LNCaP clone FGC (cell line): ENCODE results near the gene RAB35.
A peak's percentile ranks its signal among the peaks of the same experiment; 100 is the strongest.

ENCODE experiments used
- DNase-seq: peaks from one replicate; pipeline ENCODE4 v3.0.0-alpha.2; 2011; ENCODE audit warnings: low read depth
- H3K4me3 ChIP-seq: 2 replicates; pipeline ENCODE4 v1.5.1; 2011; ENCODE audit warnings: mild to moderate bottlenecking, low read depth, low read length, control low read depth
- CTCF ChIP-seq: IDR thresholded peaks from 2 replicates; pipeline ENCODE4 v1.5.1; 2012; ENCODE audit warnings: mild to moderate bottlenecking; ENCODE audit not compliant: control insufficient read depth, insufficient read depth; ENCODE audit errors: extremely low read depth

The RAB35 gene

GRCh38 chr12:120089796-120090195, 26.8 kb downstream of the RAB35 start:
- no peak for TF ChIP-seq CTCF
- DNase-seq = no peak
- H3K4me3 ChIP-seq = no peak overlapping the region

GRCh38 chr12:120089105-120089504, 27.4 kb downstream of the RAB35 start:
- no peak for TF ChIP-seq CTCF
- no peak overlapping the region for H3K4me3 ChIP-seq
- DNase-seq = no peak

- H3K4me3 ChIP-seq = peak overlapping the region; percentile 42
- DNase-seq = peak; percentile 99
- peak; percentile 99 for TF ChIP-seq CTCF
Measured at GRCh38 chr12:120086801-120087621, 29.5 kb downstream of the RAB35 start.

GRCh38 chr12:120085920-120086645, 30.5 kb downstream of the RAB35 start:
- H3K4me3 ChIP-seq = no peak overlapping the region; the same call in 1 of the 2 replicates
- no peak for DNase-seq
- TF ChIP-seq CTCF = no peak

GRCh38 chr12:120081641-120082040, 34.9 kb downstream of the RAB35 start:
- DNase-seq = no peak
- no peak for TF ChIP-seq CTCF
- H3K4me3 ChIP-seq = no peak overlapping the region

- DNase-seq = peak; percentile 83
- H3K4me3 ChIP-seq = no peak overlapping the region
- no peak for TF ChIP-seq CTCF
Measured at GRCh38 chr12:120079411-120080400, 36.8 kb downstream of the RAB35 start.
